CD4-positive, alpha-beta T cell treated with Interleukin-4 for 1 hour (primary cell): ENCODE measurements around the gene COL4A1.
A peak's percentile ranks its signal among the peaks of the same experiment; 100 is the strongest.

Source experiments
- DNase-seq, 2 donors: peaks; one replicate each; pipeline ENCODE4 v3.0.0-alpha.2; 2020 to 2022

Gene COL4A1

DNA sequence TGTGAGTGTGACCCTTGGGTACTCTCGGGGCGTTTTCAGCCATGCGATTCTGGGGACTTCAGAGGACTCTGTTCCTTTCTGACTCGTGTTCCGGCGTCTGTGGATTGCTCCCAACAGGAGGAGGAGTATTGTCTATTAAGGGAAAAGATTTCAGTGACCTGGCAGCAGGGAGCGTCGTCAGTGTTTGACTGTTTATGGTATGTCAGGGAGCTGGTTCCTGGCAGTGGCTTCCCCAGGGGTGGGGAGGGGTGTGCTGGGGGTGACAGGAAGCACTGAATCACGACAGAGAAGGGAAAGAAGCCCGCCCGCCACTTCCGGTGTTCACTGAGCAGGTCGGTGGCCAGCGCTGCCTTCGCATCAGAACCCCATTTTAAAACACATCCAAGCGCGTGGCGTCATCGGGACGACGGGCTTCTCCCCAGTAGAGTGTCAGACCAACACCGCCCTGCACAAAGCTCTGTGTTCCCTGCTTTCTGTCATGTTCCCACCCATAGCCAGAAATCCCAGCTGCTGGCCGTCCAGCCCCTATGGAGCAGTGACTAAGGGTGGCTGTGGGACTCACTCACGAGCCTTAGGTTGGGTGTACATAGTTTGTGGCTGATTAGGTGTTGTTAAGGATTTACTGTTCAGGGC, 34.0 kb upstream of the COL4A1 start:
- peak; percentile 19 to 56 for DNase-seq

DNA sequence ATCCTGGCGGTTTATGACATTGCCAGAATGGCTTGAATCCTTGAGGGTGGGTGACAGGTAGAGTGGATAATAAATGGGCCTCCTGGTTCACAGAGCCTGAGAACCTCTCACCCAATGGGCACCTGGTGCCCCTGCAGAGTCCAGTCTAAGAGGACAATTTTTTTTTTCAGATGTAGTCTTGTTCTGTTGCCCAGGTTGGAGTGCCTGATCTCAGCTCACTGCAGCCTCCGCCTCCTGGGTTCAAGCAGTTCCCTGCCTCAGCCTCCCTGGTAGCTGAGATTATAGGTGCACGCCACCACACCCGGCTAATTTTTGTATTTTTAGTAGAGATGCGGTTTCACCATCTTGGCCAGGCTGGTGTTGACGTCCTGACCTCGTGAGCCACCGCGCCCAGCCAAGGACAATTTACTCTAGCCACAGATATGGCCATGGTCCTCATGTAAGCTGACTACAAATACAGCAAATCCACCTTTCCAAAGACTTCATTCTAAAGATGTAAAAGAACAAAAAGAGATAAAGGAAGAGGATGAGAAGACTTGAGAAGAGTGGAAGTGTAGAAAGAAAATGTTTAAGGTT, 33.1 kb upstream of the COL4A1 start:
- no peak for DNase-seq

GRCh38 chr13:110339263-110339662, 32.3 kb upstream of the COL4A1 start:
- no peak for DNase-seq

DNA sequence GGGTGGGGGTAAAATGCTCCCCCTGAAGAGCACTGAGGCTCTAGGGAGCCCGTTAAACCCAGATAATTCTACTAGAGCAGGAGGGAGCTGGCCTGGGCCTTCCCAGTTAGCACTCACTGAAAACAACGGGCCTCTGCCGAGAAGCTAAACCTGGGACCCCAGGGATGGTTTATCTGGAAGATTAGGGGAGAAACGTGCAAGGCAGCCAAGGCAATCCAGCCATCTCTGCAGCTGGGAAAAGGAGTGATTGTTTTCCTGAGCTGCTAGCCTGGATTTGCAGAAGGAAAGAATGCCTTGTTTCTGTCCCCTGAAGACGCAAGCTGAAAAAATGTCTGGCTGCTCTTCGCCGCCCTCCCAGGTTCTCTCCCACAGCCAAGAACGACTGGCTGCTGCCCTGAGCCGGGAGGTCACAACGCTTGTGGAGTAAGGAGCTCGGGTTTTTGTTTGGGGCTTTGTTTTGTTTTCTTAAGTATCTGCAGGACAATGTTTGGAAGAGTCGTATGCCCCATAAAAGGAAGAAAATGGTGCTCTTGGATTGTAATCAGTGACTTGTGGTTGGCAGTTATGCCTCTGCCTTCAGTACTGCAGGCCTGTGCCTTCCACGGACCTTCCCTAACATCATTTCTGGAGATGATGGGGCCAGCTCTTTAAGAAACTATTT, 31.6 kb upstream of the COL4A1 start:
- no peak for DNase-seq

DNA sequence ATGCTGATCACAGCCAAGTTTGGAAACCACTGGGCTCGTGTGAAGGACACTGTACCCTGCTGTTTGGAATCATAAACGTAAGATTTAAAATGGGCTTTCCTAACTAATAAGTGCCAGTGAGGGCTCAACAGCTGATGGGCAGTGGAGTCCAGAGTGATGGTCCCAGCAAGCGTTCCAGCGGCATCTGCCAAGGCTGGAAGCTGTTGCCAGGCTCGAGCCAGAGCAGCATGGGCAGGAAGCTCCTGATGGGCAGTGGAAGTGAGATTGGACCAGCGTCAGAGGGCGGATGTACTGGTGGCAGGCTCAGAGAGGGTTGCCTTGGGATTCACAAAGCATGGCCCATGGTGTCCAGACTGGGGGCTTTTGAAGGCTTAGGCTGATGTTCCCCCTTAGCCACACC, 30.3 kb upstream of the COL4A1 start:
- DNase-seq, result no peak

DNA sequence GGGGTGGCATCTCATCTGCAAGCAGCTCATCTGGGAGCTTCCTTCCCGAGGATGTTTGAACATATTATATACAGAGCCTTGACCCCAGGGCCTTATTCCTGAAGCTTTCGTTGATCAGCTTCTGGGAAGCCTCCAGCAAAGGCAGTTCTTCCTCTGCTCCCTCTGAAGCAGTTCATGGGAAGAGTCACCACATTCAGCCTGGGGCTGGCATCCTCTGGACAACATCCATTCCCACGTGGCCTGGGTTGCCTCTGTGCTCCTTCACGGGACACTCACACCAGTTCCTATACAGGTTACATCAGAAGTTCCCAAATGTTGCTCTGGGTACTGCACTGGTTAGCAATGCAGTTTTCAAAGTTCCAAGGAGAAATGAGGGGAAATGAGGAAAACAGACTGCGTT, 29.7 kb upstream of the COL4A1 start:
- DNase-seq, result no peak

DNA sequence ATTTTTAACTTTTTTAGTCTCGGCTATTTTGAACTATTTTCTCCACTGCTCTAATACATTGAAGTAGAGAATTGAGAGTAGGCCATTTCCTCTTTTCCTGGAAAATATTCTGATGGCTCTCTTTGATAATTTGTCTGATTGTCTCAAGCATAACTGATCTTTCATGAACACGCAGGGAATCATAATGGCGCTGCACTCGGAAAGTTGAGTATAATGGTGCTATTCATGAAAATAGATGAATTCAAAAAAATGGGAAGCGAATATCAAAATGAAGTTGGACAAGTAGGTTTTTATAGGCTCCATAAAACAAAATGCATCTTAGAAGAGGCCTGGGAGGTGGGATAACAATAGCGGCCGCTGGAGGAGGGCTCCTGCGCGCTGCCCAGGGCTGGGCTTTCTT, 29.2 kb upstream of the COL4A1 start:
- no peak for DNase-seq

- no peak for DNase-seq
Measured at GRCh38 chr13:110334841-110335490, 28.0 kb upstream of the COL4A1 start.

DNA sequence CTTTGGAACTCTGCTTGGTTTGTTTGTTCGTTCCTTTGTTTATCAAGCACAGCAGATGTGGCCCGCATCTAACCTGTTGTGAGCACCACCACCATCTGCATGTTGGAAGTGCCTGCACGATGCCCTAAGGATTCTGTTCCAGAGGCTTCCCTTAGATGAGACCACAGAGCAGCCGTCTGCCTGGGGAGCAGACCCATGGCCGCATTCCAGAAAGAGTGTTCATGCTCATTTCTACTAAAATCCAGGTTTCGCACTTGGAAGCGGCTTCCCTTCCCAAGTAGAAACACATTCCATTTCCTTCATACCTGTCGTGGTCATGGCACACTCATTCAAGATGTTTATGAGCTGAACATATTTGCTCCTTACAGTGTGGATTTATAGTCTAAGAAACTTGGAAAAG, 27.3 kb upstream of the COL4A1 start:
- no peak for DNase-seq

DNA sequence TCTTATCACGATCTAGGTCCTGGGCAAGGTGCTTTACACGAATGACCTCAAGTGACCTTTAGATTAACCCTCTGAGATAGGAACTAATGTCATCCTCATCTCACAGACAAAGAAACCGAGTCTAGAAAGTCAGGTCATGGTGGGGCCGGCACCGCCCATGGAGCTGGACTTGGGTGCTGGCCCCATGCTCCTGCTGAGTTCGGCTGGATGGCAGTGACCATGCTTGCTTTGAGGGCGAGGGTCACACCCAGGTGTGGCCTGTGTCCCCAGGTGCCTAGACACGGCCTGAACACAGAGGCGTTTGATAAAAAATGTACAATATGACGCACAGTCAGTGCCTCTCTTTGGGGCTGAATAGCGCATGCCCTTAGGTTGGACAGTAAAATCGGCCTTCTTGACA, 26.9 kb upstream of the COL4A1 start:
- DNase-seq, result no peak

- no peak for DNase-seq
Measured at GRCh38 chr13:110332750-110333149, 25.8 kb upstream of the COL4A1 start.

- no peak for DNase-seq
Measured at GRCh38 chr13:110331362-110331761, 24.4 kb upstream of the COL4A1 start.

DNA sequence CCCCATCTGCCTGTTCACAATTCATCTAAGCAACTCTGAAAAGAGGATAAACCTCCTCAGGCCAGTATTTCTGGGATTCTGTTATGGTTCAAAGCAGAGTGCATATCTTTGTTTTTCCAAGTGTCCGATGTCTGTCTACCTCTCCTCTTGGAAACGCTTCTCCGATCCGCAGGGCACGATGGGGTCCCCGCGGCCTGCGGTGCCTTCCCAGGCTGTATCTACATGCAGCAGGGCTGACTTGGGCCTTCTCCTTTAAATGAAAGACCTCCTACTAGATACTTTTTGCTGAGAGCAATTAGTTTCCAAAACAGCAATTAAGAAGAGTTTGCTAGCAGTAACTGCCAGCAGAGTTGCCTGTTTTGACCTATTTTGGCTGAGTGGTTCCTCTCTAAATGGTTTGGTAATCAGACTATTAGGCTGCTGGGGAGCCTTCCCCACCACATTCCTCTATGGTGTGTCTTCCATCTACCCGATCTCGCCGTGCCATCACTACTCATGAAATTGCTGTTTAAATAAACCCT, 23.6 kb upstream of the COL4A1 start:
- DNase-seq, result no peak

- no peak for DNase-seq
Measured at GRCh38 chr13:110329798-110330461, 23.0 kb upstream of the COL4A1 start.

DNA sequence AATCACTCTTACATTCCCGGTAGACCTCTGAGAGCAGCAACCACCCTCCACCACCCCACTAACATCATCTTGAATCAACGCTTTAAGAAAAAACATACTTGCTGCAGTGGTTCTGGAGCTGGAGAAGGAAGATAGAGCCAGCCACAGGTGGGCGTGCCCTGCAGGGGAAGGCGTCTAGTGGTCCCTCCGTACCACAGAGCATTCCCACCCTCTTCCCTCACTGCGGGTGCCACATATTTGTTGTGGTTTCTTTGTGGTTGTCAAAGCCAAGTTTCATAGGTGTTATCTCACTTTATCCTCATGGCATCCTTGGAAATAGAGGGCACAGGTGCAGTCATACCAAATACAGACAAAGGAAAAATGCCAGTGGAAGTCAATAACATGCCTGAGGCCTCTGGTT, 22.3 kb upstream of the COL4A1 start:
- DNase-seq, result no peak

DNA sequence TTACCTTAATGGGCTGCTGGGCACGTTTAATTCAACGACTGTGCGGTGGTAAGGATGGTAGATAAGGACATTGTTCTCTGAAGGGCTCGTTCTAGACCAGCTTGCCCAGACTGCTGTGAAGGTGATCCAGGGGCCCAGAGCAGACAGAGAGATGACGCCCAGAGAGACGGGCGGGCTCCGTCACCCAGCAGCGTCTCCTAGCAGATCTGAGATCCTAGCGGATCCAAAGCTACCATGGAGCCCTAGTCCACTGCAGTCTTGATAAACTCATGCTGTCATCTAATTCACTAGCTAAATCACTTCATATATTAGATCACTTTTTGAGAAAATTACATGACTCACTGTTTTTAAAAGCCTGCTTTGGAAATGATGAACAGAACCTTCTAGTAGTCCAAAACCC, 21.6 kb upstream of the COL4A1 start:
- no peak for DNase-seq

DNA sequence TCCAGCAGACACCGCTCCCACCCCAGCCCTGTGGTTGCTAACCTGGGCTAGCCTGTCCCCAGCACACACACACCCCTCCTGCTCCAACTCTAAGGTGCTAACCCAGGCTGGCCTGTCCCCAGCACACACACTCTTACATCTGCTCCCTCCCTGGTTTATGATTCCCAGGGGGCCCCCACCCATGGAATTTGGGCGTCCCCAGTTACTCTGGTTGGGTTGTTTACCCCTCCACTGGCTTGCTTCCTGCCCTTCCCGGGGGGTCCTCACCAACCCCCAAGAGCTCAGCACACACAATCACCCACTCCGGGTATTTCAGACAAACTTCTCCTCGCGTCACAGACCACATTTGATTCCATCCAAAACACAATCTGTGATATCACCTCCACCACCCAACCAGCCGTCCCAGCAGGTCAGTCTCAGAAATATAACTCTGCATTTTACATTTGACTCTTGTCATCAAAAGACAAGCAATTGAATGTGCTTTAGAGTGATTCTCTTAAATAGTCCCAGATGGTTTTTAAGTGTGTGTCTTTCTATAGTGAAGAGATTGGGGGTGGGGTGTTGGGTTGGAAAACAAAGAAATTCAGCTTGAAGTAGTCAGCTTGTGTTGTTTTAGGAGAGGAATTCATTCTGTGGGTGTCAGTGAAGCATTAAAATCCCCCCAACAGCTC, 20.2 kb upstream of the COL4A1 start:
- DNase-seq, result no peak

- no peak for DNase-seq
Measured at GRCh38 chr13:110326263-110326904, 19.4 kb upstream of the COL4A1 start.

- DNase-seq, result no peak
Measured at GRCh38 chr13:110324026-110324749, 17.2 kb upstream of the COL4A1 start.

DNA sequence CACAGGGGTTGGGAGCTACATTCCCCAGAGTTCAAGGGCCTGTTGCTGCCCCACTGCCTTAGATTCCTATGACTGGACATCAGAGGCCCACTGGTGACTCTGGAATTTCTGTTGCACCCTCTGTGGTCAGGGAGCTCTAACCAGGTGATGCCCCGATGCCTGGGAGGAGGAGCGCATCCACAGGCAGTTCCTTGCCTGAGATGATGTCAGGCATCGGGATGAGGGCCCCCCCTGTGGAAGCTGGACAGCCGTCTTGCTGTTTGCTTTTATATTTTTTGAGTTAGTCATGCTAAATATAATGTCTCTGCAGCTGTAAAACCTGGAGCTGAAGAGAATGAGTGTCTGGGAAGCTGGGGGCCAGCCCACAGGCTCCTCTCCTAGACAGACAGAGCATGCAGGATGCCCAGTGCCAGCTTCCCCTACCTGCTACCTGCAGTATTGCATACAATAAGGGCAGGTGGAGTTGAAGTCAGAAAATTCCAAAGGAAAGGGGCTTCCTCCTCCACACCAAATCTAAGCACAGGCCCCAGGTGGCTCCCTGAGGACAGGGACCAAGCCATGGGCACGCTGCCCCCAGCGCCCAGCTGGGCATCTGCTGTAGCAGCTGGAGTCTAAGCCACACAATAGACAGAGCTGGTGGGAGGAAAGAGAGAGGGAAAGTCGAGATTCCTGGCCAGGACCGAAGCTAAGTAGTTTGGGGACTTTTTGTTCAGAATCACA, 16.4 kb upstream of the COL4A1 start:
- DNase-seq, result no peak

GRCh38 chr13:110322828-110323171, 15.8 kb upstream of the COL4A1 start:
- DNase-seq, result no peak
